HEK293 (cell line): ENCODE results near the gene CDYL2.

Experiments used
- BCL11B ChIP-seq: fragments of 450-650 bp; formaldehyde crosslinking; IDR thresholded peaks from 2 replicates; pipeline ENCODE4 v1.5.1; 2016; ENCODE audit warnings: low read depth, missing biosample characterization, missing genetic modification characterization
- FEZF1 ChIP-seq: fragments of 450-650 bp; formaldehyde crosslinking; IDR thresholded peaks from 2 replicates; pipeline ENCODE4 v1.5.1; 2016; ENCODE audit warnings: missing biosample characterization, missing genetic modification characterization
- HOXD13 ChIP-seq: sonication (generic); formaldehyde crosslinking; IDR thresholded peaks from 2 replicates; pipeline ENCODE4 v1.8.0; 2022; ENCODE audit warnings: missing genetic modification reagents, borderline replicate concordance
- IKZF3 ChIP-seq: fragments of 450-650 bp; IDR thresholded peaks from 2 replicates; pipeline ENCODE4 v1.5.0; 2018; ENCODE audit warnings: missing biosample characterization, mild to moderate bottlenecking, missing genetic modification characterization, moderate library complexity
- OSR2 ChIP-seq: fragments of 450-650 bp; formaldehyde crosslinking; IDR thresholded peaks from 2 replicates; pipeline ENCODE4 v1.5.1; 2016; ENCODE audit warnings: missing biosample characterization, missing genetic modification characterization
- RBAK ChIP-seq: fragments of 450-650 bp; formaldehyde crosslinking; IDR thresholded peaks from 2 replicates; pipeline ENCODE4 v1.5.1; 2016; ENCODE audit warnings: missing biosample characterization, missing genetic modification characterization
- TRIM28 ChIP-seq: IDR thresholded peaks from 2 replicates; pipeline ENCODE4 v1.6.1; 2011; ENCODE audit warnings: low read length, control low read depth, borderline replicate concordance
- YY2 ChIP-seq: fragments of 450-650 bp; formaldehyde crosslinking; IDR thresholded peaks from 2 replicates; pipeline ENCODE4 v1.5.1; 2016; ENCODE audit warnings: missing biosample characterization, missing genetic modification characterization
- ZFP69B ChIP-seq: fragments of 450-650 bp; formaldehyde crosslinking; IDR thresholded peaks from 2 replicates; pipeline ENCODE4 v1.5.1; 2016; ENCODE audit warnings: missing biosample characterization, missing genetic modification characterization
- ZNF10 ChIP-seq: fragments of 450-650 bp; formaldehyde crosslinking; IDR thresholded peaks from 2 replicates; pipeline ENCODE4 v1.5.1; 2017; ENCODE audit warnings: missing biosample characterization, missing genetic modification characterization
- ZNF214 ChIP-seq: fragments of 450-650 bp; formaldehyde crosslinking; IDR thresholded peaks from 2 replicates; pipeline ENCODE4 v1.5.1; 2017; ENCODE audit warnings: missing biosample characterization, mild to moderate bottlenecking, missing genetic modification characterization, borderline replicate concordance
- ZNF223 ChIP-seq: fragments of 450-650 bp; formaldehyde crosslinking; IDR thresholded peaks from 2 replicates; pipeline ENCODE4 v1.5.1; 2016; ENCODE audit warnings: missing biosample characterization, missing genetic modification characterization
- ZNF24 ChIP-seq: fragments of 450-650 bp; formaldehyde crosslinking; IDR thresholded peaks from 2 replicates; pipeline ENCODE4 v1.5.1; 2016; ENCODE audit warnings: missing biosample characterization, missing genetic modification characterization
- ZNF266 ChIP-seq: fragments of 450-650 bp; formaldehyde crosslinking; IDR thresholded peaks from 2 replicates; pipeline ENCODE4 v1.5.1; 2016; ENCODE audit warnings: missing biosample characterization, missing genetic modification characterization, low read depth
- ZNF335 ChIP-seq: fragments of 450-650 bp; formaldehyde crosslinking; conservative IDR thresholded peaks from 2 replicates; pipeline ENCODE4 v1.5.1; 2016; ENCODE audit warnings: missing biosample characterization, missing genetic modification characterization
- ZNF354C ChIP-seq: fragments of 450-650 bp; formaldehyde crosslinking; IDR thresholded peaks from 2 replicates; pipeline ENCODE4 v1.5.1; 2016; ENCODE audit warnings: missing biosample characterization, missing genetic modification characterization, low read depth, borderline replicate concordance
- ZNF416 ChIP-seq: fragments of 450-650 bp; formaldehyde crosslinking; IDR thresholded peaks from 2 replicates; pipeline ENCODE4 v1.5.1; 2016; ENCODE audit warnings: missing biosample characterization, missing genetic modification characterization
- ZNF48 ChIP-seq: fragments of 450-650 bp; formaldehyde crosslinking; IDR thresholded peaks from 2 replicates; pipeline ENCODE4 v1.5.1; 2016; ENCODE audit warnings: missing biosample characterization, missing genetic modification characterization
- ZNF514 ChIP-seq: fragments of 450-650 bp; formaldehyde crosslinking; IDR thresholded peaks from 2 replicates; pipeline ENCODE4 v1.5.1; 2016; ENCODE audit warnings: missing biosample characterization, missing genetic modification characterization
- ZNF555 ChIP-seq: fragments of 450-650 bp; formaldehyde crosslinking; conservative IDR thresholded peaks from 2 replicates; pipeline ENCODE4 v1.5.1; 2017; ENCODE audit warnings: missing biosample characterization, mild to moderate bottlenecking, missing genetic modification characterization, inconsistent platforms
- ZNF558 ChIP-seq: fragments of 450-650 bp; formaldehyde crosslinking; IDR thresholded peaks from 2 replicates; pipeline ENCODE4 v1.5.1; 2016; ENCODE audit warnings: missing biosample characterization, missing genetic modification characterization
- ZNF560 ChIP-seq: fragments of 450-650 bp; formaldehyde crosslinking; IDR thresholded peaks from 2 replicates; pipeline ENCODE4 v1.5.1; 2017; ENCODE audit warnings: missing biosample characterization, missing genetic modification characterization, borderline replicate concordance
- ZNF561 ChIP-seq: fragments of 450-650 bp; IDR thresholded peaks from 2 replicates; pipeline ENCODE4 v1.5.1; 2018; ENCODE audit warnings: missing biosample characterization, missing genetic modification characterization, borderline replicate concordance
- ZNF629 ChIP-seq: fragments of 450-650 bp; formaldehyde crosslinking; IDR thresholded peaks from 2 replicates; pipeline ENCODE4 v1.5.1; 2017; ENCODE audit warnings: missing biosample characterization, missing genetic modification characterization
- ZNF777 ChIP-seq: fragments of 450-650 bp; formaldehyde crosslinking; IDR thresholded peaks from 2 replicates; pipeline ENCODE4 v1.5.1; 2017; ENCODE audit warnings: missing biosample characterization, missing genetic modification characterization, borderline replicate concordance
- ZNF830 ChIP-seq: fragments of 450-650 bp; IDR thresholded peaks from 2 replicates; pipeline ENCODE4 v1.5.0; 2018; ENCODE audit warnings: missing biosample characterization, missing genetic modification characterization, low read depth, mild to moderate bottlenecking, moderate library complexity
- ZNF843 ChIP-seq: fragments of 450-650 bp; formaldehyde crosslinking; IDR thresholded peaks from 2 replicates; pipeline ENCODE4 v1.5.1; 2016; ENCODE audit warnings: missing biosample characterization, missing genetic modification characterization
- ZXDB ChIP-seq: fragments of 450-650 bp; formaldehyde crosslinking; IDR thresholded peaks from 2 replicates; pipeline ENCODE4 v1.5.1; 2016; ENCODE audit warnings: missing biosample characterization, missing genetic modification characterization
- TF ChIP-seq, protein P1 (sequence below): fragments of 450-650 bp; formaldehyde crosslinking; IDR thresholded peaks from 2 replicates; pipeline ENCODE4 v1.5.1; 2017; ENCODE audit warnings: missing biosample characterization, missing genetic modification characterization
- TF ChIP-seq, protein P2 (sequence below): fragments of 450-650 bp; formaldehyde crosslinking; IDR thresholded peaks from 2 replicates; pipeline ENCODE4 v1.5.1; 2016; ENCODE audit warnings: missing biosample characterization, missing genetic modification characterization
- TF ChIP-seq, protein P3 (sequence below): fragments of 450-650 bp; formaldehyde crosslinking; IDR thresholded peaks from 2 replicates; pipeline ENCODE4 v1.5.1; 2016; ENCODE audit warnings: missing biosample characterization, missing genetic modification characterization
- TF ChIP-seq, protein P4 (sequence below): fragments of 450-650 bp; formaldehyde crosslinking; IDR thresholded peaks from 2 replicates; pipeline ENCODE4 v1.5.1; 2016; ENCODE audit warnings: missing biosample characterization, missing genetic modification characterization
- TF ChIP-seq, protein P5 (sequence below): fragments of 450-650 bp; formaldehyde crosslinking; IDR thresholded peaks from 2 replicates; pipeline ENCODE4 v1.5.1; 2016; ENCODE audit warnings: missing biosample characterization, missing genetic modification characterization
- TF ChIP-seq, protein P6 (sequence below): fragments of 450-650 bp; formaldehyde crosslinking; IDR thresholded peaks from 2 replicates; pipeline ENCODE4 v1.5.1; 2017; ENCODE audit warnings: missing biosample characterization, missing genetic modification characterization

Gene CDYL2

DNA sequence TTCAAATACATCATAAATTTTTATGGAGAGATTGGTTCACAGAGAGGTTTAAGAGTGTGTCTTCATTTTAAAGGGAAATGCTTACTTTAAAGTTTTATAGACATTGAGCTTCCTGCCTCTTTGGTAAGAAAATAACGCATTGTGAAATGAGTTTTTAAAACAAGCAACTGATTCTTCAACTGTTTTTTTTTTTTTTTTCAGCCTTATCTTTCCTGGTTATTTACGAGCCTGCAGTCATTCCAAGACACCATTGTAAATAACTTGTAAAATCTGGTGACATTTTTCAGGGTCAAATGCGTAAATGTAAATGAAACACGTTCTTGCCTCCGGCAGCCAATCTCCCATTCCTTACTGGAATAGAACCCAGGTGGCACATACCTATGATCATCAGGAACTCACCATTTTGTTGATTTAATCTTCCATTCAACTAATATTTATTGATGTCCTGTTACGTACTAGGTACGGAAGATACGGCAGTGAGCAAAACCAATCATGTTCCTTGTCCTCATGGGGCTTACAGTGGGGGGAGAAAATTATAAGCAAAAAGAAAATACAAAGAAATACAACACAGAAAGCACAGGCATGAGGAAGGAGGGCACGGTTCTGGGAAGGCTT lies 33.2 kb upstream of the CDYL2 start (continued):
- TF ChIP-seq, protein P1, sequence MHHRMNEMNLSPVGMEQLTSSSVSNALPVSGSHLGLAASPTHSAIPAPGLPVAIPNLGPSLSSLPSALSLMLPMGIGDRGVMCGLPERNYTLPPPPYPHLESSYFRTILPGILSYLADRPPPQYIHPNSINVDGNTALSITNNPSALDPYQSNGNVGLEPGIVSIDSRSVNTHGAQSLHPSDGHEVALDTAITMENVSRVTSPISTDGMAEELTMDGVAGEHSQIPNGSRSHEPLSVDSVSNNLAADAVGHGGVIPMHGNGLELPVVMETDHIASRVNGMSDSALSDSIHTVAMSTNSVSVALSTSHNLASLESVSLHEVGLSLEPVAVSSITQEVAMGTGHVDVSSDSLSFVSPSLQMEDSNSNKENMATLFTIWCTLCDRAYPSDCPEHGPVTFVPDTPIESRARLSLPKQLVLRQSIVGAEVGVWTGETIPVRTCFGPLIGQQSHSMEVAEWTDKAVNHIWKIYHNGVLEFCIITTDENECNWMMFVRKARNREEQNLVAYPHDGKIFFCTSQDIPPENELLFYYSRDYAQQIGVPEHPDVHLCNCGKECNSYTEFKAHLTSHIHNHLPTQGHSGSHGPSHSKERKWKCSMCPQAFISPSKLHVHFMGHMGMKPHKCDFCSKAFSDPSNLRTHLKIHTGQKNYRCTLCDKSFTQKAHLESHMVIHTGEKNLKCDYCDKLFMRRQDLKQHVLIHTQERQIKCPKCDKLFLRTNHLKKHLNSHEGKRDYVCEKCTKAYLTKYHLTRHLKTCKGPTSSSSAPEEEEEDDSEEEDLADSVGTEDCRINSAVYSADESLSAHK (tag by site-specific recombination): peak; percentile 77; the same call in 1 of the 2 replicates
- TF ChIP-seq HOXD13 (CRISPR knock-in tag): peak; percentile 81
- peak; percentile 47; the same call in 1 of the 2 replicates for TF ChIP-seq ZNF561
- TF ChIP-seq ZNF354C (tag by site-specific recombination): no peak
- TF ChIP-seq IKZF3: no peak
- TF ChIP-seq, protein P2, sequence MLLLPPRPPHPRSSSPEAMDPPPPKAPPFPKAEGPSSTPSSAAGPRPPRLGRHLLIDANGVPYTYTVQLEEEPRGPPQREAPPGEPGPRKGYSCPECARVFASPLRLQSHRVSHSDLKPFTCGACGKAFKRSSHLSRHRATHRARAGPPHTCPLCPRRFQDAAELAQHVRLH (tag by site-specific recombination): peak; percentile 41; the same call in 1 of the 2 replicates
- TF ChIP-seq OSR2 (tag by site-specific recombination): peak; percentile 55; the same call in 1 of the 2 replicates
- TF ChIP-seq ZNF514: no peak
- peak; percentile 71 for TF ChIP-seq ZNF10 (tag by site-specific recombination)
- TF ChIP-seq ZNF830: no peak
- TF ChIP-seq ZNF555 (tag by site-specific recombination): no peak
- TF ChIP-seq, protein P3, sequence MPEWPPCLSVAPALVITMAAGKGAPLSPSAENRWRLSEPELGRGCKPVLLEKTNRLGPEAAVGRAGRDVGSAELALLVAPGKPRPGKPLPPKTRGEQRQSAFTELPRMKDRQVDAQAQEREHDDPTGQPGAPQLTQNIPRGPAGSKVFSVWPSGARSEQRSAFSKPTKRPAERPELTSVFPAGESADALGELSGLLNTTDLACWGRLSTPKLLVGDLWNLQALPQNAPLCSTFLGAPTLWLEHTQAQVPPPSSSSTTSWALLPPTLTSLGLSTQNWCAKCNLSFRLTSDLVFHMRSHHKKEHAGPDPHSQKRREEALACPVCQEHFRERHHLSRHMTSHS (tag by site-specific recombination): no peak
- TF ChIP-seq FEZF1 (tag by site-specific recombination): peak; percentile 90
- TF ChIP-seq ZNF558 (tag by site-specific recombination): no peak
- TF ChIP-seq ZNF629 (tag by site-specific recombination): no peak
- no peak for TF ChIP-seq ZNF777 (tag by site-specific recombination)
- no peak for TF ChIP-seq ZNF24 (tag by site-specific recombination)
- peak; percentile 34; the same call in 1 of the 2 replicates for TF ChIP-seq TRIM28
- peak; percentile 85 for TF ChIP-seq ZNF843 (tag by site-specific recombination)
- no peak for TF ChIP-seq ZNF416 (tag by site-specific recombination)
- TF ChIP-seq, protein P4, sequence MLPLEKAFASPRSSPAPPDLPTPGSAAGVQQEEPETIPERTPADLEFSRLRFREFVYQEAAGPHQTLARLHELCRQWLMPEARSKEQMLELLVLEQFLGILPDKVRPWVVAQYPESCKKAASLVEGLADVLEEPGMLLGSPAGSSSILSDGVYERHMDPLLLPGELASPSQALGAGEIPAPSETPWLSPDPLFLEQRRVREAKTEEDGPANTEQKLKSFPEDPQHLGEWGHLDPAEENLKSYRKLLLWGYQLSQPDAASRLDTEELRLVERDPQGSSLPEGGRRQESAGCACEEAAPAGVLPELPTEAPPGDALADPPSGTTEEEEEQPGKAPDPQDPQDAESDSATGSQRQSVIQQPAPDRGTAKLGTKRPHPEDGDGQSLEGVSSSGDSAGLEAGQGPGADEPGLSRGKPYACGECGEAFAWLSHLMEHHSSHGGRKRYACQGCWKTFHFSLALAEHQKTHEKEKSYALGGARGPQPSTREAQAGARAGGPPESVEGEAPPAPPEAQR (tag by site-specific recombination): no peak
- TF ChIP-seq ZFP69B: 0 out of 2 replicates have a peak, but pooled peaks have one; percentile 46
- no peak for TF ChIP-seq ZNF48 (tag by site-specific recombination)
- TF ChIP-seq RBAK (tag by site-specific recombination): no peak
- no peak for TF ChIP-seq ZNF560
- TF ChIP-seq YY2: peak; percentile 53; the same call in 1 of the 2 replicates
- TF ChIP-seq ZXDB (tag by site-specific recombination): peak; percentile 67
- no peak for TF ChIP-seq ZNF266 (tag by site-specific recombination)
- TF ChIP-seq, protein P5, sequence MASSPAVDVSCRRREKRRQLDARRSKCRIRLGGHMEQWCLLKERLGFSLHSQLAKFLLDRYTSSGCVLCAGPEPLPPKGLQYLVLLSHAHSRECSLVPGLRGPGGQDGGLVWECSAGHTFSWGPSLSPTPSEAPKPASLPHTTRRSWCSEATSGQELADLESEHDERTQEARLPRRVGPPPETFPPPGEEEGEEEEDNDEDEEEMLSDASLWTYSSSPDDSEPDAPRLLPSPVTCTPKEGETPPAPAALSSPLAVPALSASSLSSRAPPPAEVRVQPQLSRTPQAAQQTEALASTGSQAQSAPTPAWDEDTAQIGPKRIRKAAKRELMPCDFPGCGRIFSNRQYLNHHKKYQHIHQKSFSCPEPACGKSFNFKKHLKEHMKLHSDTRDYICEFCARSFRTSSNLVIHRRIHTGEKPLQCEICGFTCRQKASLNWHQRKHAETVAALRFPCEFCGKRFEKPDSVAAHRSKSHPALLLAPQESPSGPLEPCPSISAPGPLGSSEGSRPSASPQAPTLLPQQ (tag by site-specific recombination): peak; percentile 84
- TF ChIP-seq ZNF223 (tag by site-specific recombination): no peak
- no peak for TF ChIP-seq ZNF214 (tag by site-specific recombination)
- 0 out of 2 replicates have a peak, but pooled peaks have one; percentile 30 for TF ChIP-seq BCL11B
- TF ChIP-seq ZNF335 (tag by site-specific recombination): peak; percentile 89
- TF ChIP-seq, protein P6, sequence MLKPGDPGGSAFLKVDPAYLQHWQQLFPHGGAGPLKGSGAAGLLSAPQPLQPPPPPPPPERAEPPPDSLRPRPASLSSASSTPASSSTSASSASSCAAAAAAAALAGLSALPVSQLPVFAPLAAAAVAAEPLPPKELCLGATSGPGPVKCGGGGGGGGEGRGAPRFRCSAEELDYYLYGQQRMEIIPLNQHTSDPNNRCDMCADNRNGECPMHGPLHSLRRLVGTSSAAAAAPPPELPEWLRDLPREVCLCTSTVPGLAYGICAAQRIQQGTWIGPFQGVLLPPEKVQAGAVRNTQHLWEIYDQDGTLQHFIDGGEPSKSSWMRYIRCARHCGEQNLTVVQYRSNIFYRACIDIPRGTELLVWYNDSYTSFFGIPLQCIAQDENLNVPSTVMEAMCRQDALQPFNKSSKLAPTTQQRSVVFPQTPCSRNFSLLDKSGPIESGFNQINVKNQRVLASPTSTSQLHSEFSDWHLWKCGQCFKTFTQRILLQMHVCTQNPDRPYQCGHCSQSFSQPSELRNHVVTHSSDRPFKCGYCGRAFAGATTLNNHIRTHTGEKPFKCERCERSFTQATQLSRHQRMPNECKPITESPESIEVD (tag by site-specific recombination): peak; percentile 83
